Rectal smooth muscle tissue (tissue), 1 donor: ENCODE data around the gene KCNAB1.
"Not testable (repeated sequence)": the region's sequence is repeated elsewhere in the genome, so short reads cannot be mapped to it uniquely, and the experiment has no call there.

ENCODE experiments used
- H3K27ac ChIP-seq: one replicate; pipeline ENCODE4 v1.7.0; 2013; ENCODE audit warnings: low read depth, low read length, inconsistent platforms
- H3K27me3 ChIP-seq: one replicate; pipeline ENCODE4 v1.7.0; 2013; ENCODE audit warnings: low read length; ENCODE audit not compliant: control insufficient read depth, insufficient read depth
- H3K36me3 ChIP-seq: one replicate; pipeline ENCODE4 v1.7.0; 2013; ENCODE audit warnings: low read length; ENCODE audit not compliant: control insufficient read depth, insufficient read depth
- H3K4me1 ChIP-seq: one replicate; pipeline ENCODE4 v1.7.0; 2013; ENCODE audit warnings: low read length; ENCODE audit not compliant: control insufficient read depth, insufficient read depth
- H3K4me3 ChIP-seq: one replicate; pipeline ENCODE4 v1.7.0; 2013; ENCODE audit warnings: low read length
- H3K9ac ChIP-seq: one replicate; pipeline ENCODE4 v1.7.0; 2013; ENCODE audit warnings: low read length

Gene KCNAB1

GRCh38 chr3:156273111-156273694, 152.8 kb downstream of the KCNAB1 start:
- Histone ChIP-seq H3K27me3 (no peaks in the 10 kb centered on the region), H3K4me1 (peaks cover 5% of the 10 kb centered on the region), H3K36me3 (no peaks in the 10 kb centered on the region), H3K4me3 (no peak overlapping the region), H3K27ac (peak overlapping the region; percentile 53), H3K9ac (no peak overlapping the region)

GRCh38 chr3:156274791-156275190, 154.4 kb downstream of the KCNAB1 start:
- no peak overlapping the region for H3K4me3 ChIP-seq
- H3K36me3 ChIP-seq, result no peaks in the 10 kb centered on the region

DNA sequence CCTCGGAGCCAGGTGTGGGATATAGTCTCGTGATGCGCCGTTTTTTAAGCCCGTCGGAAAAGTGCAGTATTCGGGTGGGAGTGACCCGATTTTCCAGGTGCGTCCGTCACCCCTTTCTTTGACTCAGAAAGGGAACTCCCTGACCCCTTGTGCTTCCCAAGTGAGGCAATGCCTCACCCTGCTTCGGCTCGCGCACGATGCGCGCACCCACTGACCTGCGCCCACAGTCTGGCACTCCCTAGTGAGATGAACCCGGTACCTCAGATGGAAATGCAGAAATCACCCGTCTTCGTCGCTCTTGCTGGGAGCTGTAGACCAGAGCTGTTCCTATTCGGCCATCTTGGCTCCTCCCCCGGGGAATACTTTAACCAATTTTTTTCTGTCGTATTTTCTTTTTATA, 164.3 kb downstream of the KCNAB1 start:
- H3K4me3 ChIP-seq, H3K9ac ChIP-seq, H3K36me3 ChIP-seq, H3K4me1 ChIP-seq, H3K27me3 ChIP-seq, H3K27ac ChIP-seq: not testable (repeated sequence)

More at GRCh38 chr3:156274791-156275190, 154.4 kb downstream of the KCNAB1 start:
- H3K9ac ChIP-seq, result no peak overlapping the region
- no peak overlapping the region for H3K27ac ChIP-seq
- H3K4me1 ChIP-seq, result peaks cover 5% of the 10 kb centered on the region
- H3K27me3 ChIP-seq, result no peaks in the 10 kb centered on the region

DNA sequence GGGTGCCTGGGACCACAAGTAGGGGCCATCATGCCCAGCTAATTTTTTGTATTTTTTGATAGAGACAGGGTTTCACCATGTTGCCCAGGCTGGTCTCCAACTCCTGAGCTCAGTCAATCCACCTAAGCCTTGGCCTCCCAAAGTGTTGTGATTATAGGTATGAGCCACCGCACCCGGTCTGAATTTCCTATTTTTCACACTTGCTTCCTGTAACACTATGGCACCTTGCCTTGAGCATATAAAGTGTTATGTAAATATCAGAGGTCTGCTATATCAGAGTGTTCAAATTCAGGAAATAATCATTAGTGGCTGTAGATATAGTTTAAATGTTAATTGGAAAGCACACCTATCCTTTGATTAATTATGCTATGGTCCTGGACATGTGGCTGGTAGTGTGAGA, 165.2 kb downstream of the KCNAB1 start:
- H3K4me3 ChIP-seq, result no peak overlapping the region
- H3K27ac ChIP-seq, result no peak overlapping the region
- no peak overlapping the region for H3K9ac ChIP-seq
- H3K27me3 ChIP-seq, result no peaks in the 10 kb centered on the region
- H3K36me3 ChIP-seq, result no peaks in the 10 kb centered on the region
- H3K4me1 ChIP-seq, result no peaks in the 10 kb centered on the region

- H3K36me3 ChIP-seq, result no peaks in the 10 kb centered on the region
- H3K9ac ChIP-seq, result no peak overlapping the region
- H3K27me3 ChIP-seq, result peaks cover 4% of the 10 kb centered on the region
- H3K27ac ChIP-seq, result no peak overlapping the region
- no peaks in the 10 kb centered on the region for H3K4me1 ChIP-seq
- H3K4me3 ChIP-seq, result peak overlapping the region; percentile 55
Measured at GRCh38 chr3:156290924-156291271, 170.5 kb downstream of the KCNAB1 start.

GRCh38 chr3:156291272-156292123, 171.1 kb downstream of the KCNAB1 start:
- Histone ChIP-seq H3K36me3 (no peaks in the 10 kb centered on the region), H3K9ac (no peak overlapping the region), H3K27me3 (peaks cover 4% of the 10 kb centered on the region), H3K4me3 (peak overlapping the region; percentile 55), H3K27ac (no peak overlapping the region), H3K4me1 (no peaks in the 10 kb centered on the region)

DNA sequence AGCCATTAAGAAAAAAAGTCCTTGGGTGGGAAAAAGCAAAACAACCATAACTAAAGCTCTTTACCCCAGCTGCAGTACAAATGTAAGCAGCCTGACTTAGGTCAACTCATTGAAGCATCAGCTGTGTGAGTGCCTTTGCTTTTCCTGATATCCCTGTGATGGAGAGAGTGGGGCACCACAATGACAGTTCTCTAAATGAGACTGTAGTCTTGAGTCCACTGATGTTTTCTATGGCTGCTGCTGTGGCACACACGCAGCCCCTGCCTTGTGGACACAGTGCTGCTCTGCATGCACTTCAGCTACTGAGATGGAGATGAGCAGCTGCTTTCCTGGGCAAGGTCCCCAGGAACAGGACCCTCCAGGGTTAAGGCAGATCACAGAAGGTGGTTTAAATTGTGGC, 173.2 kb downstream of the KCNAB1 start:
- H3K27me3 ChIP-seq, result peaks cover 4% of the 10 kb centered on the region
- no peak overlapping the region for H3K4me3 ChIP-seq
- H3K9ac ChIP-seq, result no peak overlapping the region

DNA sequence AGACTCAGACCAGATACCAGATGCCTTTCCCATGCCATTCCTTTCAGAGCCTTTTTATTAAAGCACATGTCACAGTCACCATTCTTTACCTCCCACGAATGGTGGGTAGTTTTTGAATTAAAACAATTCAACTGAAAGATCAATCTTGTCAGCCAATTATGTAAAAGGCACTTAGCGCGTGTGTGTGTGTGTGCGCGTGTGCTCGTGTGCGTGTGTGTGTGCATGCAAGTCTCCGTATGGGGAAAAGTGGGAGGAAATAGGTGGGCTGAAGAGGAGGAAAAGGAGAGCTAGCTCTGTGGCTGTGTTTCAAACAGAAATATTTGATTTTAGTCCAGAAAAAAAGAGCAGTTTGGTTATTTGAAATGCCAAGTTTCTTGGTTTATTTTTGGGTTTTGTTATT, 177.2 kb downstream of the KCNAB1 start:
- no peak overlapping the region for H3K27ac ChIP-seq
- no peaks in the 10 kb centered on the region for H3K27me3 ChIP-seq
- no peaks in the 10 kb centered on the region for H3K36me3 ChIP-seq
- no peak overlapping the region for H3K9ac ChIP-seq
- H3K4me3 ChIP-seq, result no peak overlapping the region
- no peaks in the 10 kb centered on the region for H3K4me1 ChIP-seq

More for the DNA sequence above, 173.2 kb downstream of the KCNAB1 start:
- Histone ChIP-seq H3K4me1 (no peaks in the 10 kb centered on the region), H3K27ac (no peak overlapping the region), H3K36me3 (no peaks in the 10 kb centered on the region)

DNA sequence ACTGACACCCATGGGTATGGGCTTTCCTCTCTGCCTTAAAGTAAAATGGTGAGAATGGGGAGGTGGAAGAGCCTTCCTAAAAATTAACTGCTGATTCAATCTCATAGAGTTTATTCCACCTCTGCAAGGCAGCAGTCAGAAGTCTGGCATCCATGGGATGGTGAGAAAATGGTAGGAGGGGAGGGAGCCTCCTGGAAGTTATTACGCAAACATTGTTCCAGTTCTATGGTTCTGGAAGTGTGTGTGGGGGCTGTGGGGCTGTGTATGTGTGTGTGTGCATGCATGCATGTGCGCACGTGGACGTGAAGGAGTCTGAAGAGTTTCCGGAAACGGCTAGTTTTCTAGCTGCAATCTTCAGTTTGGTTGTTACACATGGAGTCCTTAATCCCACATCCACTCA, 177.6 kb downstream of the KCNAB1 start:
- no peak overlapping the region for H3K9ac ChIP-seq
- H3K4me1 ChIP-seq, result no peaks in the 10 kb centered on the region
- H3K4me3 ChIP-seq, result no peak overlapping the region
- no peaks in the 10 kb centered on the region for H3K27me3 ChIP-seq
- H3K36me3 ChIP-seq, result no peaks in the 10 kb centered on the region
- H3K27ac ChIP-seq, result no peak overlapping the region

GRCh38 chr3:156298938-156299337, 178.6 kb downstream of the KCNAB1 start:
- Histone ChIP-seq H3K4me3 (no peak overlapping the region), H3K27ac (no peak overlapping the region)

DNA sequence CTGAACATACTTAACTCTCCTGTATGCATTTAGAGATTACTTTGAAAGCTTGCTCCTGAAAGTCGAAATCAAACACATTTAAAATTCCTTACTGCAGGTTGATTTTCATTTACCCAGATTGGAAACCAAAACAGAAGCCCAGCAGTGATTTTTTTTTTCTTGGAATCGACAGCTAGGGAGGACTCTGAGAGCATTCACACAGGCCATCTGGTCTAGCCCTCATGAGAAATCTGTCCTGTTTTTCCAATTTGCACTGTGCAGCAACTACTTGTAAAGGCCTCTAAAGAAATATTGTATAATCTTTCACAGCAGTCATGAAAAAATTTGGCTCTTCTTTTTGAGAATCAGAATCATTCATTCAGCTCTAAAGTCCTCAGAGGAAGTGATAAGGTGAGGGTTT, 179.2 kb downstream of the KCNAB1 start:
- Histone ChIP-seq H3K4me3 (no peak overlapping the region), H3K9ac (no peak overlapping the region), H3K4me1 (no peaks in the 10 kb centered on the region), H3K36me3 (no peaks in the 10 kb centered on the region), H3K27ac (no peak overlapping the region), H3K27me3 (no peaks in the 10 kb centered on the region)

More at GRCh38 chr3:156298938-156299337, 178.6 kb downstream of the KCNAB1 start:
- no peaks in the 10 kb centered on the region for H3K4me1 ChIP-seq
- no peak overlapping the region for H3K9ac ChIP-seq
- H3K36me3 ChIP-seq, result no peaks in the 10 kb centered on the region
- no peaks in the 10 kb centered on the region for H3K27me3 ChIP-seq

GRCh38 chr3:156300371-156300770, 180.0 kb downstream of the KCNAB1 start:
- no peak overlapping the region for H3K27ac ChIP-seq
- no peak overlapping the region for H3K4me3 ChIP-seq
- H3K9ac ChIP-seq, result no peak overlapping the region
- H3K36me3 ChIP-seq, result no peaks in the 10 kb centered on the region
- no peaks in the 10 kb centered on the region for H3K4me1 ChIP-seq
- H3K27me3 ChIP-seq, result no peaks in the 10 kb centered on the region
